AG09319 (cell line): ENCODE data around the gene VSIG2.

Source experiments
- DNase-seq: peaks from one replicate; pipeline ENCODE4 v3.0.0-alpha.2; 2010; ENCODE audit warnings: low read depth; ENCODE audit errors: extremely low read depth
- CTCF ChIP-seq: IDR thresholded peaks from 2 replicates; pipeline ENCODE4 v1.5.1; 2011; ENCODE audit warnings: low read depth, mild to moderate bottlenecking, inconsistent platforms, low read length, moderate library complexity

The VSIG2 gene

GRCh38 chr11:124746621-124747243, 5.3 kb downstream of the VSIG2 start:
- DNase-seq = peak; percentile 11
- TF ChIP-seq CTCF = peak; percentile 65

- DNase-seq = no peak
- peak; percentile 14 for TF ChIP-seq CTCF
These were observed 6.0 kb downstream of the VSIG2 start for GRCh38 chr11:124745835-124746620.

- no peak for DNase-seq
- TF ChIP-seq CTCF = no peak
These were observed 6.7 kb downstream of the VSIG2 start for GRCh38 chr11:124745270-124745834.

GRCh38 chr11:124743050-124743449, 9.0 kb downstream of the VSIG2 start:
- no peak for DNase-seq
- TF ChIP-seq CTCF = no peak

GRCh38 chr11:124742555-124742954, 9.5 kb downstream of the VSIG2 start:
- DNase-seq = no peak
- TF ChIP-seq CTCF = no peak

GRCh38 chr11:124740277-124740882, 11.7 kb downstream of the VSIG2 start:
- peak; percentile 37 for TF ChIP-seq CTCF
- DNase-seq = no peak
